ES-I3 (cell line): ENCODE data around the gene SLC29A1.
A peak's percentile ranks its signal among the peaks of the same experiment; 100 is the strongest.

Source experiments
- H3K36me3 ChIP-seq: 2 replicates; pipeline ENCODE4 v1.6.1; 2013; ENCODE audit warnings: mild to moderate bottlenecking, low read length, control low read depth, moderate library complexity; ENCODE audit not compliant: insufficient read depth
- H3K4me1 ChIP-seq: 2 replicates; pipeline ENCODE4 v1.6.1; 2013; ENCODE audit warnings: mild to moderate bottlenecking, control low read depth, low read length; ENCODE audit not compliant: insufficient read depth
- H3K9ac ChIP-seq: 2 replicates; pipeline ENCODE4 v1.6.1; 2013; ENCODE audit warnings: low read depth, mild to moderate bottlenecking, low read length, moderate library complexity
- H3K9me3 ChIP-seq: 2 replicates; pipeline ENCODE4 v1.6.1; 2013; ENCODE audit warnings: mild to moderate bottlenecking, low read length, moderate library complexity; ENCODE audit not compliant: control insufficient read depth, insufficient read depth

The SLC29A1 gene

DNA sequence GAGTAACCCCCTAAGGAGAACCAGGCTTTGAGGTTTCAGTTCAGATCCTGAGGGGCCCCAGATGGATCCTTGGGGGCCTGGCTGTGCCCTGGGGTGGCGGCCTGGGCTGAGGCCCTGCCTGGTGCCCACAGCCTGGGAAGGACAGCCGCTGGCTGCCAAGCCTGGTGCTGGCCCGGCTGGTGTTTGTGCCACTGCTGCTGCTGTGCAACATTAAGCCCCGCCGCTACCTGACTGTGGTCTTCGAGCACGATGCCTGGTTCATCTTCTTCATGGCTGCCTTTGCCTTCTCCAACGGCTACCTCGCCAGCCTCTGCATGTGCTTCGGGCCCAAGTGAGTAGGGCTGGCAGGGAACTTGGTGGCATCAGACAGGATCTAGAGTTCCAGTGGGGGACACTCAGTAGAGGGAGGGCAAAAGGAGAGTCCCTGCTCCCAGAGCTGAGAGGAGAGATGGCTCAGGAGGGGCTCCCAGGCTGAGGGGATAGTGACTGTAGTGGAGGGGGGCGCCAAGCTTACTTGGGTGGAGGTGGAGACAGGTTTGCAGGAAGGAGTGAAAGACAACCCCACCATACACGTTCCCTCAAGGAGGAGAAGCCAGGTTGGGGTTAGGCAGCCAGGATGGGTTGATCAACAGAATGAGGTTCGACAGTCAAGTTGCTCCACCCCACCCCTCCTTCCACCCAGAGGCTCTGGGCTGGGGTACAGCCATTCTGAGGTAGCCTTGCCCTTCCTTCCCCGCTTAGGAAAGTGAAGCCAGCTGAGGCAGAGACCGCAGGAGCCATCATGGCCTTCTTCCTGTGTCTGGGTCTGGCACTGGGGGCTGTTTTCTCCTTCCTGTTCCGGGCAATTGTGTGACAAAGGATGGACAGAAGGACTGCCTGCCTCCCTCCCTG is 9.5 kb downstream of the SLC29A1 start:
- Histone ChIP-seq H3K36me3 (peaks cover 13% of the 10 kb centered on the region; the same call in 1 of the 2 replicates), H3K9ac (no peak overlapping the region), H3K9me3 (no peaks in the 10 kb centered on the region), H3K4me1 (peaks cover 18% of the 10 kb centered on the region)

DNA sequence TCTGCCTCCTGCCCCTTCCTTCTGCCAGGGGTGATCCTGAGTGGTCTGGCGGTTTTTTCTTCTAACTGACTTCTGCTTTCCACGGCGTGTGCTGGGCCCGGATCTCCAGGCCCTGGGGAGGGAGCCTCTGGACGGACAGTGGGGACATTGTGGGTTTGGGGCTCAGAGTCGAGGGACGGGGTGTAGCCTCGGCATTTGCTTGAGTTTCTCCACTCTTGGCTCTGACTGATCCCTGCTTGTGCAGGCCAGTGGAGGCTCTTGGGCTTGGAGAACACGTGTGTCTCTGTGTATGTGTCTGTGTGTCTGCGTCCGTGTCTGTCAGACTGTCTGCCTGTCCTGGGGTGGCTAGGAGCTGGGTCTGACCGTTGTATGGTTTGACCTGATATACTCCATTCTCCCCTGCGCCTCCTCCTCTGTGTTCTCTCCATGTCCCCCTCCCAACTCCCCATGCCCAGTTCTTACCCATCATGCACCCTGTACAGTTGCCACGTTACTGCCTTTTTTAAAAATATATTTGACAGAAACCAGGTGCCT is 10.2 kb downstream of the SLC29A1 start:
- no peak overlapping the region for H3K9ac ChIP-seq
- no peaks in the 10 kb centered on the region for H3K9me3 ChIP-seq
- H3K4me1 ChIP-seq: peaks cover 24% of the 10 kb centered on the region
- peaks cover 13% of the 10 kb centered on the region; the same call in 1 of the 2 replicates for H3K36me3 ChIP-seq

DNA sequence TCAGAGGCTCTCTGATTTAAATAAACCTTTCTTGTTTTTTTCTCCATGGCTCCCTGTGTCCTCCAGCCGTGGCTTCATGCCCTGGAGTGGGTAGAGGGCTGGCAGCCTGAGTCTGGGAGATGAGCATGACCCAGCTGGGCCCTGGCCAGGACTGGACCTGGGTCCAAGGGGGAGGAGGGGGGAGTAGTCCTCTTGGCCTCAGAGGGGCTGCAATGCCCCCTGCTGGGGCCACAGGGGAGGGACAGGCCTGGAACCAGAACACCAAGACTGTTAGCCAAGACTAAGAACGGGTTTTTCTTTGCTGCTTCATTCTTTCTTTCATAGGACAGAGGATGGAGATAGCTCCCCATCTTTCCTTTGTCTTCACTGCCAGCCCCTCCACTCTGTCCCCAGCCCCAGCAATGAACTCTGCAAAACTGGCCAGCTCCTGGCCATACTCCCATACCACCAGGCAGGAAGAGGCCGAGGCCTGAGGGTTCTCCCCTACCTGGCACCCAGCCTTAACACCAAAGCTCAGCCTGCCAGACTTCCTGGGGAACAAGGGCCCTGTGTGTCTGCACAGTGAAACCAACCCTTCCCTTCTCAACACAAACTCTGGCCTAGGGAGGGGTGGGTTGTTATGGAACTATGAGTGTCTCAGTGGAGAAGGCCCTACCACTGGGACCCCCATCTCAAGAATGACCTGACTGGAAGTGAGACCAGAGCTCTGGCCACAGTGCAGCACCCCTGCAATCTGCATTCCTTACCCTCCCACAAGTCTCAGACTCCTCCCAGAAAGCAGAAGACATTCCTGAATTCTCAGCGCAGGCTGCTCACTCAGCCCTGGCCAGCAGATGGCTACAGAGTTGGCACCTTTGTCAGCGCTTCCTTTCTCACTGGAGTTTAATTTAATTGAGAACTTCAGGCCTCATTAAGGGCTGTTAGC is 11.0 kb downstream of the SLC29A1 start:
- Histone ChIP-seq H3K4me1 (peaks cover 25% of the 10 kb centered on the region), H3K36me3 (peaks cover 13% of the 10 kb centered on the region; the same call in 1 of the 2 replicates), H3K9ac (no peak overlapping the region), H3K9me3 (no peaks in the 10 kb centered on the region)

GRCh38 chr6:44235269-44235668 is 11.9 kb downstream of the SLC29A1 start:
- peaks cover 13% of the 10 kb centered on the region; the same call in 1 of the 2 replicates for H3K36me3 ChIP-seq

GRCh38 chr6:44235891-44236516 is 12.6 kb downstream of the SLC29A1 start:
- Histone ChIP-seq H3K4me1 (peaks cover 25% of the 10 kb centered on the region), H3K36me3 (peaks cover 10% of the 10 kb centered on the region; the same call in 1 of the 2 replicates), H3K9ac (no peak overlapping the region), H3K9me3 (no peaks in the 10 kb centered on the region)

More at GRCh38 chr6:44235269-44235668, 11.9 kb downstream of the SLC29A1 start:
- no peaks in the 10 kb centered on the region for H3K9me3 ChIP-seq
- H3K4me1 ChIP-seq: peaks cover 25% of the 10 kb centered on the region
- no peak overlapping the region for H3K9ac ChIP-seq

GRCh38 chr6:44237021-44237812 is 13.8 kb downstream of the SLC29A1 start:
- Histone ChIP-seq H3K4me1 (peaks cover 25% of the 10 kb centered on the region), H3K36me3 (peaks cover 9% of the 10 kb centered on the region; the same call in 1 of the 2 replicates), H3K9ac (peak overlapping the region; percentile 60; the same call in 1 of the 2 replicates), H3K9me3 (no peaks in the 10 kb centered on the region)

GRCh38 chr6:44237813-44238433 is 14.5 kb downstream of the SLC29A1 start:
- H3K9ac ChIP-seq: peak overlapping the region; percentile 60
- H3K36me3 ChIP-seq: 0 out of 2 replicates have a peak, but pooled peaks cover 6% of the 10 kb centered on the region
- H3K9me3 ChIP-seq: no peaks in the 10 kb centered on the region

GRCh38 chr6:44238687-44239350 is 15.4 kb downstream of the SLC29A1 start:
- no peak overlapping the region for H3K9ac ChIP-seq
- H3K9me3 ChIP-seq: no peaks in the 10 kb centered on the region
- H3K36me3 ChIP-seq: 0 out of 2 replicates have a peak, but pooled peaks cover under 1% of the 10 kb centered on the region
- H3K4me1 ChIP-seq: peaks cover 24% of the 10 kb centered on the region

More at GRCh38 chr6:44237813-44238433, 14.5 kb downstream of the SLC29A1 start:
- peaks cover 25% of the 10 kb centered on the region for H3K4me1 ChIP-seq

- Histone ChIP-seq H3K4me1 (peaks cover 11% of the 10 kb centered on the region), H3K9me3 (no peaks in the 10 kb centered on the region), H3K36me3 (peaks cover 7% of the 10 kb centered on the region), H3K9ac (no peak overlapping the region)
Observed at GRCh38 chr6:44243345-44243744, 19.9 kb downstream of the SLC29A1 start.

GRCh38 chr6:44245391-44245911 is 22.1 kb downstream of the SLC29A1 start:
- no peaks in the 10 kb centered on the region for H3K9me3 ChIP-seq
- H3K9ac ChIP-seq: peak overlapping the region; percentile 43
- peaks cover 28% of the 10 kb centered on the region for H3K36me3 ChIP-seq
- peaks cover 8% of the 10 kb centered on the region for H3K4me1 ChIP-seq

DNA sequence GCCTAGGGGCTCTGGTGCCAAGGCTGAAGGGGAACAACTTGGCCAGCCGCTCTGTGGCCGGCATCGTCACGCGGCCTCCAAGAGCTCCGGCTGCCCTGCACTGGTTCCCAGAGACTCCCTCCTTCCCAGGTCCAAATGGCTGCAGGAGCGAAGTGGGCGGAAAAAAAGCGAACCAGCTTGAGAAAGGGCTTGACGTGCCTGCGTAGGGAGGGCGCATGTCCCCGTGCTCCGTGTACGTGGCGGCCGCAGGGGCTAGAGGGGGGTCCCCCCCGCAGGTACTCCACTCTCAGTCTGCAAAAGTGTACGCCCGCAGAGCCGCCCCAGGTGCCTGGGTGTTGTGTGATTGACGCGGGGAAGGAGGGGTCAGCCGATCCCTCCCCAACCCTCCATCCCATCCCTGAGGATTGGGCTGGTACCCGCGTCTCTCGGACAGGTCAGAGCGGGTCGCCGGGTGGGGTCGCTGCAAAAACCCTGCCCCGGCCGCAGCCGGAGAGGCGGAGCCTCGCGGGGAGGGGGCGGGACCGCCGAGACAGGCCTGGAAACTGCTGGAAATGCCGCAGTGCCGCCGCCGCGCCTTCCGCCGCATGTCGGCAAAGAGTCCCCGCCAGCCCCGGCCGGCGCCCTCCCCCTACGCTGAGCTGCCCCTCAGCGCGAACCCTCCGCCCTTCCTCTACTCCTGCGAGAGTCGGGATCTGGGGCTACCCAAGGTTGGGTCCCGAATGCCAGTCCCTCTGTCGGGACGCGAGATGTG is 22.7 kb downstream of the SLC29A1 start:
- H3K9ac ChIP-seq: peak overlapping the region; percentile 94
- H3K36me3 ChIP-seq: peaks cover 34% of the 10 kb centered on the region
- H3K4me1 ChIP-seq: peaks cover 8% of the 10 kb centered on the region
- no peaks in the 10 kb centered on the region for H3K9me3 ChIP-seq
